Neural cell (in vitro differentiated cells): ENCODE data around the gene TTYH3. TPM values are rescaled to one million over a fixed set of nuclear protein-coding genes. Genes with fewer than 3 reads are reported as not detected.

ENCODE experiments used
- H2AFZ ChIP-seq: fragments of 200-600, 300-800 bp; sonication (generic), shearing (Covaris generic); 2 replicates; pipeline ENCODE4 v1.6.0; 2014; ENCODE audit warnings: low read depth, mild to moderate bottlenecking, antibody characterized with exemption, low read length, moderate library complexity
- H3F3A ChIP-seq: fragments of 200-600 bp; shearing (Covaris generic); 2 replicates; pipeline ENCODE4 v1.6.1; 2016; ENCODE audit warnings: mild to moderate bottlenecking, moderate library complexity, mixed read lengths, antibody characterized with exemption, low read length; ENCODE audit not compliant: insufficient read depth, poor library complexity, severe bottlenecking
- H3K27ac ChIP-seq: fragments of 200-600, 300-800 bp; sonication (generic), shearing (Covaris generic); 2 replicates; pipeline ENCODE4 v1.5.1; 2014; ENCODE audit warnings: mild to moderate bottlenecking, low read length, moderate library complexity
- H3K27me3 ChIP-seq: fragments of 300-800, 200-600 bp; sonication (generic), shearing (Covaris generic); 2 replicates; pipeline ENCODE4 v1.6.0; 2014; ENCODE audit warnings: mild to moderate bottlenecking, low read depth, low read length, moderate library complexity; ENCODE audit not compliant: insufficient read depth
- H3K36me3 ChIP-seq: fragments of 300-800, 200-600 bp; sonication (generic), shearing (Covaris generic); 2 replicates; pipeline ENCODE4 v1.5.1; 2014; ENCODE audit warnings: mild to moderate bottlenecking, antibody characterized with exemption, low read length, moderate library complexity; ENCODE audit not compliant: insufficient read depth
- H3K4me2 ChIP-seq: fragments of 300-800, 200-600 bp; sonication (generic), shearing (Covaris generic); 2 replicates; pipeline ENCODE4 v1.6.0; 2014; ENCODE audit warnings: mild to moderate bottlenecking, low read length
- H3K4me3 ChIP-seq: fragments of 300-800, 200-600 bp; sonication (generic), shearing (Covaris generic); 2 replicates; pipeline ENCODE4 v1.5.1; 2014; ENCODE audit warnings: mild to moderate bottlenecking, low read length, moderate library complexity
- H3K79me2 ChIP-seq: fragments of 200-600 bp; shearing (Covaris generic); replicated peaks from 2 replicates; pipeline ENCODE4 v1.6.0; 2014; ENCODE audit warnings: mild to moderate bottlenecking, low read length, moderate library complexity; ENCODE audit not compliant: insufficient read depth
- H3K9ac ChIP-seq: fragments of 300-800, 200-600 bp; sonication (generic), shearing (Covaris generic); 2 replicates; pipeline ENCODE4 v1.6.1; 2016; ENCODE audit warnings: mild to moderate bottlenecking, low read length, mixed read lengths
- H3K9me2 ChIP-seq: fragments of 200-600 bp; shearing (Covaris generic); 2 replicates; pipeline ENCODE4 v1.6.1; 2016; ENCODE audit warnings: mild to moderate bottlenecking, low read length, mixed read lengths; ENCODE audit not compliant: insufficient read depth
- H3K9me3 ChIP-seq: fragments of 200-600, 300-800 bp; sonication (generic), shearing (Covaris generic); 2 replicates; pipeline ENCODE4 v1.6.1; 2016; ENCODE audit warnings: mild to moderate bottlenecking, mixed run types, low read length, moderate library complexity, mixed read lengths
- H4K20me1 ChIP-seq: fragments of 200-600 bp; shearing (Covaris generic); 2 replicates; pipeline ENCODE4 v1.6.1; 2016; ENCODE audit warnings: mild to moderate bottlenecking, mixed run types; ENCODE audit not compliant: insufficient read depth
- EP300 ChIP-seq: fragments of 450-650 bp; conservative IDR thresholded peaks from 2 replicates; pipeline ENCODE4 v1.6.1; 2014; ENCODE audit warnings: antibody characterized with exemption, mild to moderate bottlenecking, moderate library complexity; ENCODE audit not compliant: poor library complexity, severe bottlenecking
- EZH2 ChIP-seq: fragments of 200-600, 300-800 bp; shearing (Covaris generic), sonication (generic); IDR thresholded peaks from 2 replicates; pipeline ENCODE4 v1.6.1; 2014; ENCODE audit warnings: antibody characterized with exemption, low read length, borderline replicate concordance, mild to moderate bottlenecking; ENCODE audit not compliant: insufficient read depth, poor library complexity, severe bottlenecking
- MXI1 ChIP-seq: fragments of 450-650 bp; conservative IDR thresholded peaks from 2 replicates; pipeline ENCODE4 v1.6.1; 2014; ENCODE audit warnings: antibody characterized with exemption, mild to moderate bottlenecking; ENCODE audit not compliant: poor library complexity, severe bottlenecking
- POLR2AphosphoS5 ChIP-seq: IDR thresholded peaks from 2 replicates; pipeline ENCODE4 v1.6.1; 2012
- RAD21 ChIP-seq: fragments of 450-650 bp; conservative IDR thresholded peaks from 2 replicates; pipeline ENCODE4 v1.6.1; 2014; ENCODE audit warnings: antibody characterized with exemption, mild to moderate bottlenecking, moderate library complexity
- SMC3 ChIP-seq: fragments of 450-650 bp; conservative IDR thresholded peaks from 2 replicates; pipeline ENCODE4 v1.6.1; 2014; ENCODE audit warnings: antibody characterized with exemption, mild to moderate bottlenecking, moderate library complexity; ENCODE audit not compliant: poor library complexity
- TAF1 ChIP-seq: IDR thresholded peaks from 2 replicates; pipeline ENCODE4 v1.6.1; 2012; ENCODE audit warnings: low read depth
- polyA plus RNA-seq: library from polyadenylated mRNA; depleted of rRNA; stranded (reverse); fragments of >200 nt; gene quantifications from 2 replicates; pipeline ENCODE4 v1.2.3, GENCODE V29; 2014
- TF ChIP-seq, protein P1 (sequence below): fragments of 450-650 bp; IDR thresholded peaks from 2 replicates; pipeline ENCODE4 v1.5.1; 2014; ENCODE audit warnings: antibody characterized with exemption, mild to moderate bottlenecking, moderate library complexity; ENCODE audit not compliant: poor library complexity, severe bottlenecking
- TF ChIP-seq, protein P2 (sequence below): IDR thresholded peaks from 2 replicates; pipeline ENCODE4 v1.6.1; 2012; ENCODE audit warnings: borderline replicate concordance

The TTYH3 gene
- polyA plus RNA-seq, 1 donor from 2014 or later, result 17.0 TPM

GRCh38 chr7:2654059-2654458, 22.3 kb downstream of the TTYH3 start:
- H3K36me3 ChIP-seq, result no peaks in the 10 kb centered on the region
- no peaks in the 10 kb centered on the region for H3K79me2 ChIP-seq
- H3F3A ChIP-seq, result no peaks in the 10 kb centered on the region
- H3K9me3 ChIP-seq, result no peaks in the 10 kb centered on the region
- H3K4me2 ChIP-seq, result no peak overlapping the region
- TF ChIP-seq, protein P1, sequence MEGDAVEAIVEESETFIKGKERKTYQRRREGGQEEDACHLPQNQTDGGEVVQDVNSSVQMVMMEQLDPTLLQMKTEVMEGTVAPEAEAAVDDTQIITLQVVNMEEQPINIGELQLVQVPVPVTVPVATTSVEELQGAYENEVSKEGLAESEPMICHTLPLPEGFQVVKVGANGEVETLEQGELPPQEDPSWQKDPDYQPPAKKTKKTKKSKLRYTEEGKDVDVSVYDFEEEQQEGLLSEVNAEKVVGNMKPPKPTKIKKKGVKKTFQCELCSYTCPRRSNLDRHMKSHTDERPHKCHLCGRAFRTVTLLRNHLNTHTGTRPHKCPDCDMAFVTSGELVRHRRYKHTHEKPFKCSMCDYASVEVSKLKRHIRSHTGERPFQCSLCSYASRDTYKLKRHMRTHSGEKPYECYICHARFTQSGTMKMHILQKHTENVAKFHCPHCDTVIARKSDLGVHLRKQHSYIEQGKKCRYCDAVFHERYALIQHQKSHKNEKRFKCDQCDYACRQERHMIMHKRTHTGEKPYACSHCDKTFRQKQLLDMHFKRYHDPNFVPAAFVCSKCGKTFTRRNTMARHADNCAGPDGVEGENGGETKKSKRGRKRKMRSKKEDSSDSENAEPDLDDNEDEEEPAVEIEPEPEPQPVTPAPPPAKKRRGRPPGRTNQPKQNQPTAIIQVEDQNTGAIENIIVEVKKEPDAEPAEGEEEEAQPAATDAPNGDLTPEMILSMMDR, result no peak
- no peak for TF ChIP-seq EZH2
- H4K20me1 ChIP-seq, result no peaks in the 10 kb centered on the region
- no peaks in the 10 kb centered on the region for H3K27me3 ChIP-seq
- H3K27ac ChIP-seq, result no peak overlapping the region
- H3K9ac ChIP-seq, result no peak overlapping the region
- H3K9me2 ChIP-seq, result no peaks in the 10 kb centered on the region
- no peak overlapping the region for H2AFZ ChIP-seq
- no peak overlapping the region for H3K4me3 ChIP-seq

- Histone ChIP-seq H3F3A (no peaks in the 10 kb centered on the region), H3K9ac (no peak overlapping the region), H3K79me2 (no peaks in the 10 kb centered on the region), H3K27me3 (no peaks in the 10 kb centered on the region), H3K9me3 (no peaks in the 10 kb centered on the region), H3K4me2 (no peak overlapping the region), H2AFZ (no peak overlapping the region), H3K9me2 (no peaks in the 10 kb centered on the region), H3K27ac (no peak overlapping the region), H4K20me1 (no peaks in the 10 kb centered on the region), H3K4me3 (no peak overlapping the region), H3K36me3 (no peaks in the 10 kb centered on the region)
- TF ChIP-seq SMC3, result no peak
- no peak for TF ChIP-seq MXI1
- no peak for TF ChIP-seq RAD21
- no peak for TF ChIP-seq POLR2AphosphoS5
- TF ChIP-seq, protein P1, result no peak
- no peak for TF ChIP-seq EP300
- TF ChIP-seq TAF1, result no peak
- TF ChIP-seq, protein P2, sequence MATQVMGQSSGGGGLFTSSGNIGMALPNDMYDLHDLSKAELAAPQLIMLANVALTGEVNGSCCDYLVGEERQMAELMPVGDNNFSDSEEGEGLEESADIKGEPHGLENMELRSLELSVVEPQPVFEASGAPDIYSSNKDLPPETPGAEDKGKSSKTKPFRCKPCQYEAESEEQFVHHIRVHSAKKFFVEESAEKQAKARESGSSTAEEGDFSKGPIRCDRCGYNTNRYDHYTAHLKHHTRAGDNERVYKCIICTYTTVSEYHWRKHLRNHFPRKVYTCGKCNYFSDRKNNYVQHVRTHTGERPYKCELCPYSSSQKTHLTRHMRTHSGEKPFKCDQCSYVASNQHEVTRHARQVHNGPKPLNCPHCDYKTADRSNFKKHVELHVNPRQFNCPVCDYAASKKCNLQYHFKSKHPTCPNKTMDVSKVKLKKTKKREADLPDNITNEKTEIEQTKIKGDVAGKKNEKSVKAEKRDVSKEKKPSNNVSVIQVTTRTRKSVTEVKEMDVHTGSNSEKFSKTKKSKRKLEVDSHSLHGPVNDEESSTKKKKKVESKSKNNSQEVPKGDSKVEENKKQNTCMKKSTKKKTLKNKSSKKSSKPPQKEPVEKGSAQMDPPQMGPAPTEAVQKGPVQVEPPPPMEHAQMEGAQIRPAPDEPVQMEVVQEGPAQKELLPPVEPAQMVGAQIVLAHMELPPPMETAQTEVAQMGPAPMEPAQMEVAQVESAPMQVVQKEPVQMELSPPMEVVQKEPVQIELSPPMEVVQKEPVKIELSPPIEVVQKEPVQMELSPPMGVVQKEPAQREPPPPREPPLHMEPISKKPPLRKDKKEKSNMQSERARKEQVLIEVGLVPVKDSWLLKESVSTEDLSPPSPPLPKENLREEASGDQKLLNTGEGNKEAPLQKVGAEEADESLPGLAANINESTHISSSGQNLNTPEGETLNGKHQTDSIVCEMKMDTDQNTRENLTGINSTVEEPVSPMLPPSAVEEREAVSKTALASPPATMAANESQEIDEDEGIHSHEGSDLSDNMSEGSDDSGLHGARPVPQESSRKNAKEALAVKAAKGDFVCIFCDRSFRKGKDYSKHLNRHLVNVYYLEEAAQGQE, result no peak
Measured at GRCh38 chr7:2655870-2656614, 24.3 kb downstream of the TTYH3 start.
